Stimulated activated CD8-positive, alpha-beta memory T cell treated with anti-CD3 and anti-CD28 coated beads, Interleukin-12 subunit alpha, Interleukin-12 subunit beta, amount 100 ng/mL, for 24 hours (primary cell): Measurements from ENCODE around the gene KIAA1210.

Experiments
- DNase-seq: peaks from one replicate; pipeline ENCODE4 v3.0.0-alpha.2; 2020; ENCODE audit errors: extremely low read depth

The KIAA1210 gene

DNA sequence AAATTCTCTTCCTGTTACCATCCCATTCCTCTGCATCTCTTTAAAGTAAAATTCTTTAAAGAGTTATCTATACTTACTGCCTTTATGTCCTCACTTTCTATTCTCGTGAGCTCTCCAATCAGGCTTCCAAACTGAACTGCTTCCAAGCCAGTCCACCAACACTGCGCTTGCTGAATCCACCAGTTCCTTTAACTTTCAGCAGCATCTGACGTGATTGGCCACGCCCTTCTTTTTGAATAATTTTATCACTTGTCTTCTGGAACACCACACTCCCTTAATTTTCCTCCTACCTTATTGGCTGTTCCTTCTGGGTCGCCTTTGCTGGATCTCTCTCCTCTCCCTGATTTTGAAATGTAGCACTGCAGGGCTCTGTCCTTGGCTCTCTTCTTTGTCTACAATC, at the start of gene KIAA1210:
TSS of gene KIAA1210 (minus strand) at position 163 of the 400 bp plus-strand sequence. CDS start 4,170 bp downstream, outside the sequence.
- no peak for DNase-seq

DNA sequence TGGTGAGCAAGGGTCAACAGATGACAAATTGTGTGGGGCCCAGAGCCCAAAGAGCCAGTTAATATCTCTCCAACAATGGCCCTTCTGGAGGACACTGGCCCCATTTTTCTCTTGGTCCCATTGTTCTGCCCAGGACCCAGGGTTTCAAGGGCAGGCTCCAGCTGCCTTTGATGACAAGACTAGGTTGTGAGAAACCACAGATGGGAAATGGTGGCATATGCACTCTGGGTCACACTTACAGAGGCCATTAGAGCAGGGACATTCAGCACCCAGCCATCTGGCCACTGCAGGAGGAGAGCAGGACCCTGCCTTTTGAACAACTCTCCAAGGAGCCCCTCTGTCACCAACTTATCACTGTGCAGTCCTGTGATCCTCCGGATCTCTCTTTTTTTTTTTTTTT, 49.7 kb upstream of the KIAA1210 start:
- no peak for DNase-seq

DNA sequence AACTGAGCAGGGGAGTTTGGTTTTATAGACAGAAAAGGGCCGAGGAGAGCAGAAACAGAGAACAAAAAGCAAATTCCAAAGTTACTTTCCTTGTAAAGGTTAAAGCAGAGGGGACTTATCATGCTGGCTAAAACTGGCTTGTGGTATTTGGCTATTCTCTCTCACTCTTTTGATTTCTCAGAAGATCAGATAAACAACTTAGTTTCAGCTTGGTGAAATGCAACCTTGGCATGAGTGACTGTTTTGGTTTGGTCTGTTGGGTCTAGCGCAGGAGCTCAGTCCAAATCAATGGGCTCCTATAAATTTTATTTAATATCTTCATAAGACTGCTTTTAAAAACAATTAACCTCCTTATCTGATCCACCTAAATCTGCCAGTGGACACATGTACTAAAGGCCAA, 47.3 kb upstream of the KIAA1210 start:
- DNase-seq = no peak

DNA sequence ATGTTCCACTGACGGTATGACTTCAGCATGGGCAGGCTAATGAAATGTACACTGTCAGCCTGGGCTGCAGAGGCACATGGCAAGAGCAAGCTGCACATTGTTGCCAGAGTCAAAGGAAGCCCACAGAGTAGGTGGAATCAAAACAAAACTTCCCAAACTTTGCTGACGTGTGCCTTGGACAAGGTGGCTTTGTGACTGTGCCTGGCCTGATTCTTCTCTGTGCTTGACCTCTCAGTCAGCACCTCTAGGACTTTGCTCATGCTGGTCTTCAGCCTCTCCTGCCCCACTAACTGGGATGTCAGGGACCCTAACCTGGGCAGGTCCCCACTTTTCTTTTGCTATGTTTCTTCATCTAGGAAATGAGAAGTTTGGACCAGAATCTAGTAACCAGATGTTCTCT, 40.5 kb upstream of the KIAA1210 start:
- no peak for DNase-seq

DNA sequence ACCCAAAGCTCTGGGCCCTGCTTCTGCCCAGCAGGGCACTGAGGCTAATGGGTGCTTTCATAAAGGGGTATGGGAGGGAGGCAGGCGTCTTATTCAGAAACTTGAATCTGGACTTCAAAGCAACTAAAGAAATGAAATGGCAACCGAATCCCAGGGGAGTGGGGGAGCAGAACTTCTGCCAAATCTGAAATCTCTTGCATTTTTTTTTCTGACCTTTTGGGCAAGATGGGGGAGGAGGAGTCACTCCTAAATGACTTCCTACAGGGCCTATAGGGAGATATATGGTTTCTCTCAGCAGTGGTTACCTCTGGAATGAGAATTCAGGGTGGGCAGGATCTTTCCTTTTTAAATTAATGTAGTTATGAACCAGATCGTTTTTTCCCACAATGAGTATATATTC, 30.6 kb upstream of the KIAA1210 start:
- no peak for DNase-seq

DNA sequence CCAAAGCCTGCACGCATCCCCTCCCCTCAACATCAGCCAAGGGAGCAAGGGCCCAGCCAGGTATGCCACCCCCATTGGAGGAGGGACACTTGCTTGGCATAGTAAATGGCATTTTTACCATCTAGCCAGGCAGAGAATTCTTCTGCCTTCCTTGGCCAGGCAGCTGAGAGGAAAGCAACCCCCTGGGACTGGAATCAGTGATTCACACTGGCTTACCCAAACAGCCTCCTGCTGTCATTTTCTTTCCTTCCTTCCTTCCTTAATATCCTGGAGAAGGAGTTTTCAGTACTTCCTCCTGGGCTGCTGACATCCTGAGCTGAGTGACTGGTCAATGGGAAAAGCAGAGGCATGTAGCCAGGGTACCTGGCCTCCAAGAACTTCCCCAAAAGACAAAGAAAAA, 28.6 kb upstream of the KIAA1210 start:
- no peak for DNase-seq

DNA sequence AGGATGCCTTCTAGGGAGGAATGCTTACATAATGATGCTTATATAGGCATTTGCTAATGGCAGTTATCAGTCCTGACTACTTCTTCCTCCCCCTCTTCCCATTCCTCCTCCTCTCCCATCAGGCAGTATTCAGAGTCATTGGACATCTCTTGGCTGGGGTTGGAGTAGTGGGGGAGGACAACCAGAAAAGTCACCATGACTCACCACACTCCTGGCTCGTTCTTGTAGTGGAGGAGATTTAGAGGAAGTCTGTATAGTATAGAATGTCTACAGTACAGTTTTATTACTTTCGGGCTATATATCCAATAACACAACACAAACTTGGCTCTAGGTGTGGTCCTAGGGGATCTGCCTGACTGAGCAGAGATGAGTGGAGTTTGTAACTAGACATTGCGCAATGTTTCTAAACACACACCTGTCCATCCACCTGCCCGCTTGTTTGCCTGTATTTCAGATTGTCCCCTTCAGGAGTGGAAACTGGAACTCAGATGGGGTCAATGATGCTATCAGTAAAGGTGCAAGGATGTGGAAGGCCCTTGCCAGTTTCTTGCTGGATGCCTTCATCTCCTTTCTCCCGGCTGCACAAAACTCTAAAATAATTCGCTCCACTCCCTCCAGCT, 27.9 kb upstream of the KIAA1210 start:
- no peak for DNase-seq

DNA sequence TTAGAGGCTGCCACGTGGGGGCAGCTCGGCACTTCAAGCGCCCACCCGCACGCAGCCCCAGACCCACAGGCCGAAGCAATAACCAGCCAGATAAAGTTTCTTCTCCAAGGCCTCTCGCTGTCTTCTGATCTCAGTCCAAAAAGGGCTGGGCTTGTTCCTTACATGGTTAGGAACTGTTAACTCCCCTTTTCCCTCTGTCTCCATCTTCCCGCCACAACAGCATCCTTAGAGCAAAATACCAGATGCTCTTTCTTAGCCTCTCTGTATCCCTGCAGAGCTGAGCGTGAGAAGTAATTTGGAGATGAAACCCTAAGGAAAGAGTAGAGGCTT, 23.4 kb upstream of the KIAA1210 start:
- DNase-seq = no peak

DNA sequence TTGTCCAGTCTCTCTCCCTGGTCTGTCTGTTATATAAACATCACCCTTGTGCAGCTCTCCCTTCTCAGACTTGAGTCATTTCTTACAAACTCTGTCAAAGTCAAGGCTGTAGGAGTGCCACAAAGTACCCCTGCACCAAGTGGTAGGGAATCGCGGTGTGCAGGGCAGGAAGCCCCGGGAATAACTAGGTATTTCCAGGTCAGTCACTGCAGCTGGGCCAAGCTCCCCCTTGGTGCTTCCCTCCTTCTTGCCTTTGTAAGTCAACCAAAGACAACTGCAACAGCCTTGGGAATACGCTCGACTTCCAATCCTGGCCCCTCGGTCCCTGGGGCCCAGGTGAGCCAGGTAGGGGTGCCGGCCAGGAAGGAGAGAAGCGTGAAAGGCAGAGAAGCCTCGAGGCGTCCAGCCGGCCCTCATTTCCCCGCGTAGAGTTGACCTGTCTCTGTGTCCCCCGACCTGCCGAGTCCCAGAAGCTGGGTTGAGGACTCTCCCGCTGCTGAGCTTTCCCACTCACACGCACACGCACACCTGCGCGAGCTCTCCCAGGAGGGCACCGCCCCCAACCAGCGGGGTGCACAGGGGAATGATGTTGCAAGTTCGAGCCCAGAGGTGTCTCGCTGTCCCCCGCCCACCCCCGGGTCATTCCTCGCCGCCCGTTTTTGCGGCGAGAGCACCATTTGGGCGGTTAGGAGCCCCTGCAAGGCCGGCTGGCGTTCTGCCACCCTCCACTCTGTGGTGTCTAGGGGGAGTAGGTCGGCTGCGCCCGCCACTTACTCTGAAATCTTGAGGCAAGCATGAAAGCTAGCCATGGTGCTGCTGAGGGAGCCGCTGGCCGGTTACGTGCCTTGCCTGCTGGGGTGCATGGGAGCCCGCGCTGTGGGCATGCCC, 22.8 kb upstream of the KIAA1210 start:
- no peak for DNase-seq

DNA sequence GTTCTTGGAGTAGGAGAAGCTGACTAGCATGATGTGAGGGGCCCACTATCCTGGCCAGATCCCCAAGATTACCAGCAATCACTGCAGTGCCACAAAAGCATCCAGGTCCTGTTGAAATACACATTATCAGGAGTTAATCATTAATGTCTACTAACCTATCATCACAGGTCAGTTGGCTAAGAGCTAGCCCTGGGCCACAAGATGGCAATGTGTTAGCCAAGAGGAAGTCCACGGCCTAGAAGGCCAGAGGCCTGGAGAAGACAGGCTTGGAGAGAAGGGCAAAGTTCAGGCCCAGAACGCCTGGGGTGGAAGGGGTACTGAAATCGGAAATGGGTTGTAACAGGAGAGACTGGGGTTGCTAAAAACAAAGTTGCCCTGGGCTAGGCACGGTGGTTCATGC, 19.9 kb upstream of the KIAA1210 start:
- no peak for DNase-seq

DNA sequence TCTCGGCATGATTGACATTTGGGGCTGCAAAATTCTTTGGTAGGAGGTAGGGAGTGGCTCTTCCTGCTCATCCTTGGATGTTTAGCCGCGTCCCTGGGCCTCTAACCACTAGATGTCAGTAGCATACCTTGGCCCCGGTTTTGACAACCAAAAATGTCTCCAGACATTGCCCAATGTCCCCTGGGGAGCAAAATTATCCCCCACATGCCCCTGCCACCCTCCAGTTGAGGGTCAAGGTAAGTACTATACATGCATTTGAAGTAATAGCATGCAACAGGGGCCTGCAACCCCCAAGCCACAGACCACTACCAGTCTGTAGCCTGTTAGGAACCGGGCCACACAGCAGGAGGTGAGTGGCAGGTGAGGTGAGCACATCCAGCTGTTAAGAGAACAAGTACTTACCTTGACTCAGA, 17.6 kb upstream of the KIAA1210 start:
- DNase-seq = no peak

DNA sequence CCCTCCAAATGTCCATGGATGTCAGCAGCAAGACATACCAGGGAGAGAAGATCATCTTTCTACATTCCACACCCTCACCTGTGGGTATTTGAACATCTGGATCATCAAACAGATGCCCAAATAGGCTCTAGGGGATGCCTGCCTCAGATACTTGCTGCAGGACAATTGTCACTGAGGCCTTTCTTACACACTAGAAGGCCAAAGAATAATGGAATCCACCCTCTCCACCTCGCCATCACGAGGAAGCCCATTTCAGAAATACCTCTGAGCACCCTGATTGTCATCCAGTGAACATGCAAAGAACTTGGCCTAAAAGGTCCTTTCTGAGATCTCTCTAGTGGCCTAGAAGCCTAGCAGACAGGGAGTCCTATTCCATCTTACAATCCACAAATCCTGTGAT, 6.9 kb upstream of the KIAA1210 start:
- DNase-seq = no peak

DNA sequence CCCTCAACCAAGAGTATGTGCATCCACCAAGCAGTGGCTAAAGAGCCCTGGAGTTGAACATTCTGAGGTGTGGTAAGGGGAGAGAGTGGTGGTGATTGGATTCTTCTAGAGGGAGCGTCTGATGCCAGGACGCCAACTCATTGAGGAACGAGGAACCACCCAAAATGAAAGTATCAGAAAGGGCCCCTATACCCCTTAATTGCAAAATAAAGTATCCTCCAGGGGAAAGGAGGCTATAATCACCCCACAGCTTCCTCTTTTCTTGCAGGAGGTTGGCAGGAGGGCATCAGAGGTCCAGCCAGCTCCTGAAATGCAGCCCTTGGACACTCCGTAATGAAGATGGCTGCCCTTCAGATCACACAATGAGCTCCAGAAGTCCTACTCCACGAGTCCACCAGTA, 5.3 kb upstream of the KIAA1210 start:
- DNase-seq = no peak

DNA sequence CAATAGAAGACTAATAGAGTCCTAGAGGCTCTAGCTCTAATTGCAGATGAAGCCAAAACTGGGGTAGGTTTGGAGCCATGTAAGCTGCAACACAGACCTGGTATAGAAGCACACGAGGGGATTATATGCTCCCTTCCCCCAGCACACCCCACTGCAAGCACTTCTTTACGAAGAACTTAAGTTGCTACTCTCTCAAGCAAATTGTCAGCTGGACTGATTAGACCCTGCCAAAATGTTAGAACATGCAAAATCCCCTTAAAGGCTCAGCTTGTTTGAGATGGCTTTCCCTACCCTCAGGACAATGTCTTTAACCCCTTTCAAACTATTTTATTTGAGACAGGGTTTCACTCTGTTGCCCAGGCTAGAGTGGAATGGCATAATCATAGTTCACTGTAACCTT, 4.7 kb upstream of the KIAA1210 start:
- DNase-seq = no peak

DNA sequence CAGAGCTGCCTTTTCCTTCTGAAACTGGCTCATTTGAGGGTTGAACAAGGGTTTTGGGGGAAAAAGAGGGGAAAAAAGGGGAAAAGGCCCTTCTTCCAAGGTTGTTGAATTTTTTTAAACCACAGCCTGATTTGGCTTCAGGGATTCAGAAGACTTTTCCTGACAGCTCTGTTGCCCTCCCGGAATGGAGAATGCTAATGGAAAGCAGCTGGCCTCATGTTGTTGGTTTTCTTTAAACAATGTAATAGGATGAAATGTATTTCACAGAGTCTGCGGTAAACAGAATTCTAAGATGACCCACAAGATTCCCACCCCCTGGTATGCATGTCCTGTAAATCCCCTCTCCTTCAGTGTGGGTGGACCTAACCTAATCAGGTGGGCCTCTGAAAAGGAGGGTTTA, 3.3 kb upstream of the KIAA1210 start:
- DNase-seq = no peak

DNA sequence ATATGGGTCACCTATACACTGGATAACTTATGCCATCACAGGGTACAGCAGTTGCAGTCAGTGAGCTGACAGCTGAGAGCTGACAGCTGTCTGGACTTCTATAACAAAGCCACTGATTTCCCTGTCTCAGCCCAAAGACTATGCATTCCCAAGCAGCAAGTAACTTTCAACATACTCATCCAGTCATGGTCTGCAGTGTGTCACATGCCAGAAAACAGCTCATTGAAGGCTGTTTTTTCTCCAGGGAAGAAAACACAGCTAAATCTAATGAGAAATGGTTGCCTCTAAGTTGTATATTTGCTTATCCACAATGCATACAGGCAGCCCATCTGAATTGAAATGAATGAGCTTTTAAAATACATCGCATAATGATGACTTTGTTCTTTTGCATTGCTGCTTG, 6.3 kb downstream of the KIAA1210 start:
- no peak for DNase-seq

DNA sequence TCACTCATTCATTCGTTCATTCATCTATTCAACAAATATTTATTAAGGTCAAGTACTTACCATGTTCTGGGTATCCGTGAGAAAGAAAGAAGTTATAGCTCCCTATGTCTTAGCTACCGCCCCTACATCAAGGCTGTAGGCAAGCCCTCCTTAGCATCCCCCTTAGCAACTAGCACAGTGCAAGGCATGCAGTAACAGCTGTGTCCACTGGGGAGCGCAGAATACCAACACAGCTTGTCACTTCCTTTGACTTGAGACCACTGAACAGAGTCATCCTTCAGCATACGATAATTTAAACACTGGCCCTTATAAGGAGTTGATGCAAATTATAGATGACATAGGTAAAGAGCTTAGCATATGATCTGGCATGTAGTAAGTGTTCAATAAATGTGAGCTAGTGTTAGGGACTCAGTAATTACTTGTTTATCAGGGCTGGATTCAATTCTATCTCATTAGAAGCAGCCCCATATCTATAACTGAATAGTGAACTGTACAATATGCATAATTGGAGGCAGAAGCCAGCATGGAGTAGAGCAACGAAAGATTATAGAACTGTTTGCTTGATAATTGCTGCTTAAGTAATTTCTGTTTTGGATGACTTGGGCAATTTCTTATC, 8.7 kb downstream of the KIAA1210 start:
- DNase-seq = peak; percentile 3

DNA sequence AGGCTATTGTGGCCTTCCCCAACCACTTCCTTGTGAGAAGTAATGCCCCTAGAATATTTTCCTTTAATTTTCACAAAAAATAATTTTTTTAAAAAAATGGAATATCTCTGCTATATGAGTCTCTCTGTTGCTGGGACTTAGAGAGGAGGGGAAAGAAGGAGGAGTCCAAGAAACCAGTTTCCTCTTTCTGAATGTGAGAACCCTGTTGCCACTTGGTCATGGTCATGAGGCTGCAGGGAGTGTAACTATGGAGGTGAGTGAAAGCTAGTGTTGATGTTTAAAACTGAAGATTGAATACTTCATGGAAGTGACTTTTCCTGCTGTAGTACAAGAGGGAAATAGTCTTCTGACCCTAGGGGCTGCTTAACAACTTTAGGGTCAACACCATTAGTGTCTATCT, 20.4 kb downstream of the KIAA1210 start:
- DNase-seq = no peak

DNA sequence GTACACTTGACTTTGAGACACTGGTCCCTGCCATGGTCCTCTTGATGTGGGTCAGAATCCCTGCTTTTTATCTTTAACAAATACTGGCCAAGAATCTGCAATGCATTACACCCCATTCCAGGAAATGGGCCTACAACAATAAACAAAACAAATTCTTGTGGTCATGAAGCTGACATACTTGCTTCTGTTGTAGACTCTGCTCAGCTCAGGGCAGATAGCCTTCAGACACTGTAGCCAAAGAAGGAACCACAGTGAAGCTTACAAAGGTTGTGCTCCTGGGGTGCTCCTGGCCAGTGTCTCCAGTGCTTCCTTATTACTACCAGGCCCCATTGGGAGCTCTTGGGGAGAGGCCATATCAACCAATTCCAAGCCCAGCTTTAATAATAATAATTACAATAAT, 21.8 kb downstream of the KIAA1210 start:
- DNase-seq = no peak

DNA sequence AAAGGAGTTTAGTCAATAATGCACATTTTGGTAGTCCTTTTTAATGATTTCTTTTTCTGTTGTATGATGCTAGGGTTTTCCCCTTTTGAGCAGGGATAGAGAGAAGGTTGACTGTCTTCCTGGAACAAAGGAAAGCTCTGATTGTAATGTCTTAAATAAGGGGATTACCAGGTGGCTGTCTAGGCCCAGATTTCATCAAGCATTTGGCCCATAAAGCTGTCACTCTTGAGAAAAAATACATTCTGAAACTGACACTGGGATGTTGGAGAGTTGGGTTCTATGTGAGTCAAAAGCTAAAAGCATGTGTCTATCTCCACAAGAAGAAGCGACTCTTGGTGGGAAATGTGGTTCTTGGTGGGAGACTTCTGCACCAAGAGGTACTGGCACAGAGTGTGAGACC, 26.4 kb downstream of the KIAA1210 start:
- no peak for DNase-seq

DNA sequence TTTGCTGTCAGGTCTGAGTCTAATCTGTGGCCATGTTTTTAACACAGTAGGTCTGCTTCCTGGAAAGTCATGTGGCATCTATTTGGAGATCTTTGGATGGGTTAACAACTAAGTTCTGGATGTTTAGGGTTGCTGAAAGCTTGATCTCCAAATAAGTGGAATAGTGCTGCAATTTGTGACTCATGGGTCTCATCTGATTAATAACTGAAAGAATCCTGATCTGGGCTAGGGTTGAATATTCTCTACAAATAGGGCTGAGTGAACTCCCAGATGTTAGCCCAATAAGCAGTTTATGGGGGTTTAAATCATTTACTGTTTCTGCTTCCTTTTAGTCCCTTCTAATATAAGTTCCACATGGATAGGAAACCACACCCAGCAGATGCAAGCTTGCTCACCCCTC, 31.7 kb downstream of the KIAA1210 start:
- DNase-seq = no peak

DNA sequence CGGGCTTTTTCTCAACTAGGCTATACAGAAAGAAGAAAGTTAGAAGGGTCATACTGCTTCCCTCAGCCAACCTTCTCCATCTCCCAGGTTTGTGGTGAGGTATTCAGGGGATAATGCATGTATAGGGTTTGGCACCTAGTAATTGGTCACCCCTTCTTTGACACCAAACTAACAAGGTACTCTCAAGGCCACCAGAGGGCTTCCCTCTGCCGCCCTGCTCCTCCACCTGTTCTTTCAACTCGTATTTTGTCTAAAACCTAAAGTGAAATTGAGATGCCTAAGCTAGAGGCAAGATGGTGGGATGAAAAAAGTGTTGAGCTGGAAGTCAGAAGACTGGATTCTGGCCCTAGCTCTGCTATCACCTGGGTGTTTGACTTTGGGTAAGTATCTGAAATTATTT, 32.8 kb downstream of the KIAA1210 start:
- no peak for DNase-seq
